H1 (cell line): Measurements from ENCODE around the gene YIPF6.

Source experiments
- ATF2 ChIP-seq: IDR thresholded peaks from 2 replicates; pipeline ENCODE4 v1.6.1; 2012; ENCODE audit warnings: low read length, inconsistent platforms
- CEBPB ChIP-seq: IDR thresholded peaks from 2 replicates; pipeline ENCODE4 v1.6.1; 2012; ENCODE audit warnings: low read depth, low read length
- CTCF ChIP-seq, 3 experiments: IDR thresholded peaks; 1 replicate in 2 of 3; 2 replicates in 1 of 3; pipeline versions ENCODE4 v1.5.1 to v1.6.1; 2011; ENCODE audit warnings: low read length in 3 of 3, mild to moderate bottlenecking in 3 of 3, inconsistent platforms in 2 of 3, low read depth in 1 of 3, moderate library complexity in 1 of 3; ENCODE audit not compliant: insufficient read depth in 1 of 3; ENCODE audit errors: control extremely low read depth in 1 of 3
- EP300 ChIP-seq, 2 experiments: IDR thresholded peaks; 1 replicate in 1 of 2; 2 replicates in 1 of 2; pipeline ENCODE4 v1.6.1; 2011 to 2012; ENCODE audit warnings: low read depth in 2 of 2, low read length in 2 of 2, mild to moderate bottlenecking in 2 of 2, borderline replicate concordance in 1 of 2, inconsistent platforms in 1 of 2, moderate library complexity in 1 of 2
- EZH2 ChIP-seq: fragments of 200-600 bp; sonication (generic); IDR thresholded peaks from 2 replicates; pipeline ENCODE4 v1.7.1; 2012; ENCODE audit warnings: low read depth, mild to moderate bottlenecking, moderate library complexity, low read length, inconsistent platforms; ENCODE audit not compliant: severe bottlenecking
- HDAC2 ChIP-seq, 2 experiments: fragments of 300-600 bp in 1 of 2; sonication (generic) in 1 of 2; IDR thresholded peaks; 2 replicates each; pipeline ENCODE4 v1.6.1; 2011 to 2012; ENCODE audit warnings: low read depth in 2 of 2, low read length in 2 of 2, mild to moderate bottlenecking in 2 of 2, moderate library complexity in 2 of 2, borderline replicate concordance in 1 of 2, inconsistent platforms in 1 of 2
- MAX ChIP-seq: IDR thresholded peaks from 2 replicates; pipeline ENCODE4 v1.6.1; 2012; ENCODE audit warnings: inconsistent platforms
- POLR2A ChIP-seq, 2 experiments: IDR thresholded peaks; 1 replicate in 1 of 2; 2 replicates in 1 of 2; pipeline ENCODE4 v1.6.1; 2011; ENCODE audit warnings: low read depth in 2 of 2, low read length in 2 of 2, mild to moderate bottlenecking in 2 of 2; ENCODE audit errors: control extremely low read depth in 1 of 2
- YY1 ChIP-seq: IDR thresholded peaks from 2 replicates; pipeline ENCODE4 v1.6.1; 2011; ENCODE audit warnings: low read depth, mild to moderate bottlenecking, low read length

- TF ChIP-seq YY1 (no peak), CTCF (IDR thresholded peaks at IDR 0.05; ENCODE audit: control extremely low read depth in 1 of 3, insufficient read depth in 1 of 3, low read depth in 1 of 3, low read length in 3 of 3) (no peak), ATF2 (no peak), EP300 (IDR thresholded peaks at IDR 0.05; ENCODE audit: borderline replicate concordance in 1 of 2, low read depth in 2 of 2, low read length in 2 of 2) (no peak), EZH2 (no peak), POLR2A (IDR thresholded peaks at IDR 0.05; ENCODE audit: control extremely low read depth in 1 of 2, low read depth in 2 of 2, low read length in 2 of 2) (no peak), CEBPB (no peak), HDAC2 (IDR thresholded peaks at IDR 0.05; ENCODE audit: borderline replicate concordance in 1 of 2, low read depth in 2 of 2, low read length in 2 of 2) (no peak), MAX (no peak)
Observed at GRCh38 chrX:68556036-68556435, 57.2 kb downstream of the YIPF6 start.
